Chondrocyte (in vitro differentiated cells): ENCODE results near the gene KIF17. TPM values are rescaled to one million over a fixed set of nuclear protein-coding genes. Genes with fewer than 3 reads are reported as not detected.

Experiments used
- DNase-seq: peaks from one replicate; pipeline ENCODE4 v3.0.0; 2021; ENCODE audit warnings: mixed read lengths, low spot score
- H3K27ac Mint-ChIP-seq: one replicate; pipeline ENCODE4 v1.8.0; 2021; ENCODE audit warnings: mild to moderate bottlenecking, moderate library complexity, mixed read lengths; ENCODE audit not compliant: unreplicated experiment
- H3K27me3 Mint-ChIP-seq: 2 replicates; pipeline ENCODE4 v1.8.0; 2021; ENCODE audit warnings: low read depth, mixed read lengths
- H3K36me3 Mint-ChIP-seq: 2 replicates; pipeline ENCODE4 v1.8.0; 2021; ENCODE audit warnings: low read depth, mixed read lengths
- H3K4me1 Mint-ChIP-seq: 2 replicates; pipeline ENCODE4 v1.8.0; 2021; ENCODE audit warnings: low read depth, mild to moderate bottlenecking, mixed read lengths
- H3K4me3 Mint-ChIP-seq: one replicate; pipeline ENCODE4 v1.8.0; 2021; ENCODE audit warnings: mild to moderate bottlenecking, moderate library complexity, mixed read lengths; ENCODE audit not compliant: unreplicated experiment
- H3K9me3 Mint-ChIP-seq: 2 replicates; pipeline ENCODE4 v1.8.0; 2021; ENCODE audit warnings: low read depth, mixed read lengths
- total RNA-seq: library from RNA; stranded (reverse); gene quantifications from 3 replicates; pipeline ENCODE4 v1.2.1, GENCODE V29; 2021
- TF ChIP-seq, protein P1 (sequence below): fragments of 200-600 bp; sonication (generic); IDR thresholded peaks from 2 replicates; pipeline ENCODE4 v1.5.0; 2021; ENCODE audit warnings: antibody characterized with exemption, mild to moderate bottlenecking, moderate library complexity

The KIF17 gene
- total RNA-seq, 1 donor from 2014 or later: 0.95 TPM

DNA sequence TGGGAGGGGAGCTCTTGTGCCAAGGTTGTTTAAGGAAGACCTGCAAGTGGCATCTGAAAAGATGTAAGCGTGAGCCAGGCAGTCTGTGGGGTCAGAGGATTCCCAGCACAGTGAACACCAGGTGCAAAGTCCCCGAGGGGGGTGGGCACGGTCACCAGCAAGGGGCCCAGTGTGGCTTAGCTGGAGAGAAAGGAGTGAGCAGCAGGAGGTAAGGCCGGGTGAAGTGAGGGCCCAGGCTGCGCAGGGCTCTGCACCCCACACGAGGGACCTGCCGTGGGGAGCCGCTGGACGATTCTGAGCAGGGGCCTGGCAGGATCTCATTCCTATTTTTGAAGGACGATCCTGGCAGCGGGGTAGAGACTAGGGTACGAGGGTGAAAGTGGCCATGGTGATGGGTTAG lies 60.8 kb downstream of the KIF17 start:
- no peaks in the 10 kb centered on the region for H3K9me3 Mint-ChIP-seq
- H3K4me1 Mint-ChIP-seq: peaks cover 21% of the 10 kb centered on the region
- TF ChIP-seq, protein P1, sequence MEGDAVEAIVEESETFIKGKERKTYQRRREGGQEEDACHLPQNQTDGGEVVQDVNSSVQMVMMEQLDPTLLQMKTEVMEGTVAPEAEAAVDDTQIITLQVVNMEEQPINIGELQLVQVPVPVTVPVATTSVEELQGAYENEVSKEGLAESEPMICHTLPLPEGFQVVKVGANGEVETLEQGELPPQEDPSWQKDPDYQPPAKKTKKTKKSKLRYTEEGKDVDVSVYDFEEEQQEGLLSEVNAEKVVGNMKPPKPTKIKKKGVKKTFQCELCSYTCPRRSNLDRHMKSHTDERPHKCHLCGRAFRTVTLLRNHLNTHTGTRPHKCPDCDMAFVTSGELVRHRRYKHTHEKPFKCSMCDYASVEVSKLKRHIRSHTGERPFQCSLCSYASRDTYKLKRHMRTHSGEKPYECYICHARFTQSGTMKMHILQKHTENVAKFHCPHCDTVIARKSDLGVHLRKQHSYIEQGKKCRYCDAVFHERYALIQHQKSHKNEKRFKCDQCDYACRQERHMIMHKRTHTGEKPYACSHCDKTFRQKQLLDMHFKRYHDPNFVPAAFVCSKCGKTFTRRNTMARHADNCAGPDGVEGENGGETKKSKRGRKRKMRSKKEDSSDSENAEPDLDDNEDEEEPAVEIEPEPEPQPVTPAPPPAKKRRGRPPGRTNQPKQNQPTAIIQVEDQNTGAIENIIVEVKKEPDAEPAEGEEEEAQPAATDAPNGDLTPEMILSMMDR: no peak
- no peaks in the 10 kb centered on the region for H3K27me3 Mint-ChIP-seq
- DNase-seq: no peak
- no peak overlapping the region for H3K4me3 Mint-ChIP-seq
- H3K27ac Mint-ChIP-seq: no peak overlapping the region
- peaks cover 15% of the 10 kb centered on the region for H3K36me3 Mint-ChIP-seq

DNA sequence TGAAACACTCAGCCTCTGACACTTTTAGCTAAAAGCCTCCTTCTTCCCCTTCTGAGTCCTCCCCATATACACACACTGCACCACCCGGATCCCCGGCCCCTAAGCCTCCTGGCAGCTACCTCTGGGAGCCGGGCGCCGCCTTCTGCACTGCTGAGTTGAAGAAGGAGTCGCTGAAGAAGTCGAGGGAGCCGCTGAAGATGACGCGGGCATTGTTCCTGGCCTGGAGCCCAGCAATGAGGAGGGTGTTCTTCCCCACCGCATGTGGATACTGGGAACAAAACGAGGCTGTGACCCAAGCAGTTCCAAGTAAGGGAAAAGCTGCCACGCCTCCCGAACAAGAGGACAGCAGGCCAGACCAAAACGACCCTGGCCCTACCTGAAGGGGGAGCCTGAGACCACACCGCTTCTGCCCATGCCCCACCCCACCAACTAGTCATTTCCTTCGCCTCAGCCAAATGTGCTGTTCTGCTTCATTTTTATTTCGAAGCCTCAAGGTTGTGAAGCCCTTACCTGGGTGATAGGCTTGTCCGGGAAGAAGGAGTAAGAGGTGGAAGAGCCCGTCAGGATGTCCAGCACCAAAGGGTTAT lies 63.6 kb downstream of the KIF17 start:
- no peaks in the 10 kb centered on the region for H3K9me3 Mint-ChIP-seq
- H3K4me3 Mint-ChIP-seq: no peak overlapping the region
- H3K27ac Mint-ChIP-seq: no peak overlapping the region
- no peaks in the 10 kb centered on the region for H3K27me3 Mint-ChIP-seq
- no peak for DNase-seq
- peaks cover 2% of the 10 kb centered on the region for H3K4me1 Mint-ChIP-seq
- TF ChIP-seq, protein P1: no peak
- H3K36me3 Mint-ChIP-seq: peaks cover 25% of the 10 kb centered on the region

DNA sequence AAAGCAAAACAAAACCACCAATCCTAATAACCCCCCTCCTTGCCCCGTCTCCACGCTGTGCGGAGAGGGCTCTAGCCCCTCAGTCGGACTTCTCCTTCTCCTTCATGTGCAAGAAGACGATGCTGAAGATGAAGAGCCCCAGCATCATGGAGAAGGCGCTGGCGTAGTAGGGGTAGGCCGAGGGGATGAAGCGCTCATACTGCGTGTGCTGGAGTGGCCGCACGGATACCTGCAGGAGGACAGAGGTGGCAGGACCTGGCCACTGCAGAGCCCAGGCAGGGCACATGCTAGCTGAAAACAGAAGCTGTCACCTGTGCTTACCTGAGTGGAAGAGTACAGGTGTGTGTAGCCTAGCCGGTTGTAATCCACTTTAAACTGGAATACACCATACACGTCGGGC lies 65.5 kb downstream of the KIF17 start:
- no peak overlapping the region for H3K27ac Mint-ChIP-seq
- H3K4me3 Mint-ChIP-seq: no peak overlapping the region
- TF ChIP-seq, protein P1: no peak
- no peak for DNase-seq
- H3K4me1 Mint-ChIP-seq: no peaks in the 10 kb centered on the region
- no peaks in the 10 kb centered on the region for H3K27me3 Mint-ChIP-seq
- no peaks in the 10 kb centered on the region for H3K9me3 Mint-ChIP-seq
- H3K36me3 Mint-ChIP-seq: peaks cover 31% of the 10 kb centered on the region

GRCh38 chr1:20648946-20649345 lies 68.9 kb downstream of the KIF17 start:
- Mint-ChIP-seq H3K9me3 (no peaks in the 10 kb centered on the region), H3K27me3 (no peaks in the 10 kb centered on the region), H3K36me3 (peaks cover 28% of the 10 kb centered on the region), H3K4me3 (no peak overlapping the region), H3K4me1 (no peaks in the 10 kb centered on the region), H3K27ac (no peak overlapping the region)
- TF ChIP-seq, protein P1: no peak
- DNase-seq: no peak

GRCh38 chr1:20648438-20648837 lies 69.4 kb downstream of the KIF17 start:
- no peak for DNase-seq
- TF ChIP-seq, protein P1: no peak
- Mint-ChIP-seq H3K36me3 (peaks cover 28% of the 10 kb centered on the region), H3K27ac (no peak overlapping the region), H3K9me3 (no peaks in the 10 kb centered on the region), H3K4me1 (no peaks in the 10 kb centered on the region), H3K4me3 (no peak overlapping the region), H3K27me3 (no peaks in the 10 kb centered on the region)
